PC-3 (cell line): ENCODE measurements around the gene CTNNA2.

Experiments used
- EZH2 ChIP-seq: fragments of 300-600 bp; sonication (generic); IDR thresholded peaks from one replicate; pipeline ENCODE4 v1.6.1; 2017; ENCODE audit warnings: antibody characterized with exemption, mild to moderate bottlenecking, low read length; ENCODE audit not compliant: unreplicated experiment
- EZH2phosphoT487 ChIP-seq: fragments of 300-600 bp; sonication (generic); IDR thresholded peaks from 2 replicates; pipeline ENCODE4 v1.6.1; 2018; ENCODE audit warnings: mild to moderate bottlenecking, antibody characterized with exemption, low read length, borderline replicate concordance
- TF ChIP-seq, protein P1 (sequence below): fragments of 300-600 bp; sonication (generic); conservative IDR thresholded peaks from 2 replicates; pipeline ENCODE4 v1.5.1; 2017; ENCODE audit warnings: antibody characterized with exemption, low read depth, mild to moderate bottlenecking, low read length

DNA sequence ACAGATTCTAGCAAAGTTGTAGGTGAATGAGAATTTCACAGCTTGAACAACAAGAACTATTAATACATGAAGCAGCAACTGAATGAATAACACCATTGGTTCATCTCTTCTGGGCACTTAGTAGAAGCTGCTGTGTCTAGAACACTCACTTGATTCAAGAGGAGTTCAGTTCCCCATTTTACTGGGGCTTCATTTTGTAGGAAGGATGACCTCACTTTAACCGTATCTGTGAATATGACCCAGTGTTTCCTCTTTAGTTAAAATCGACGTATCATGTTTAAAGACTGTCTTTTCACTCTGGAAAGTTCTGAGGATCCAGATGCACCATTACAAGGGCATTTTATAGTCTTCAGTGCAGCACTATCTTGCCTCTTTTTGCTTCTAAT is 743.9 kb downstream of the CTNNA2 start:
- TF ChIP-seq, protein P1, sequence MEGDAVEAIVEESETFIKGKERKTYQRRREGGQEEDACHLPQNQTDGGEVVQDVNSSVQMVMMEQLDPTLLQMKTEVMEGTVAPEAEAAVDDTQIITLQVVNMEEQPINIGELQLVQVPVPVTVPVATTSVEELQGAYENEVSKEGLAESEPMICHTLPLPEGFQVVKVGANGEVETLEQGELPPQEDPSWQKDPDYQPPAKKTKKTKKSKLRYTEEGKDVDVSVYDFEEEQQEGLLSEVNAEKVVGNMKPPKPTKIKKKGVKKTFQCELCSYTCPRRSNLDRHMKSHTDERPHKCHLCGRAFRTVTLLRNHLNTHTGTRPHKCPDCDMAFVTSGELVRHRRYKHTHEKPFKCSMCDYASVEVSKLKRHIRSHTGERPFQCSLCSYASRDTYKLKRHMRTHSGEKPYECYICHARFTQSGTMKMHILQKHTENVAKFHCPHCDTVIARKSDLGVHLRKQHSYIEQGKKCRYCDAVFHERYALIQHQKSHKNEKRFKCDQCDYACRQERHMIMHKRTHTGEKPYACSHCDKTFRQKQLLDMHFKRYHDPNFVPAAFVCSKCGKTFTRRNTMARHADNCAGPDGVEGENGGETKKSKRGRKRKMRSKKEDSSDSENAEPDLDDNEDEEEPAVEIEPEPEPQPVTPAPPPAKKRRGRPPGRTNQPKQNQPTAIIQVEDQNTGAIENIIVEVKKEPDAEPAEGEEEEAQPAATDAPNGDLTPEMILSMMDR, result no peak; the same call in 1 of the 2 replicates
- TF ChIP-seq EZH2 (no peak), EZH2phosphoT487 (no peak)
